K562 (cell line): ENCODE results near the gene TSTD1. TPM values are rescaled to one million over a fixed set of nuclear protein-coding genes. Genes with fewer than 3 reads are reported as not detected.

Experiments
- BMI1 ChIP-seq: fragments of 150-350 bp; IDR thresholded peaks from 2 replicates; pipeline ENCODE4 v1.6.1; 2014; ENCODE audit warnings: low read length
- MTF1 ChIP-seq: fragments of 250-450 bp; sonication (Bioruptor Pico); IDR thresholded peaks from 2 replicates; pipeline ENCODE4 v1.9.0; 2021; ENCODE audit warnings: moderate library complexity, mild to moderate bottlenecking, inconsistent platforms, borderline replicate concordance
- NFIC ChIP-seq: fragments of 450-650 bp; IDR thresholded peaks from 2 replicates; pipeline ENCODE4 v1.6.1; 2017; ENCODE audit warnings: mild to moderate bottlenecking, inconsistent platforms
- PTBP1 ChIP-seq: fragments of 200-400 bp; formaldehyde crosslinking; IDR thresholded peaks from 2 replicates; pipeline ENCODE4 v1.6.1; 2017; ENCODE audit warnings: low read depth, low read length
- SIN3A ChIP-seq, 2 experiments: fragments of 150-350 bp in 1 of 2; IDR thresholded peaks; 2 replicates each; pipeline ENCODE4 v1.6.1; 2011 to 2016; ENCODE audit warnings: borderline replicate concordance in 2 of 2, low read depth in 2 of 2, low read length in 2 of 2, mild to moderate bottlenecking in 2 of 2, moderate library complexity in 2 of 2; ENCODE audit not compliant: control insufficient read depth in 1 of 2
- ZNF165 ChIP-seq: fragments of 250-450 bp; sonication (Bioruptor Pico); IDR thresholded peaks from 2 replicates; pipeline ENCODE4 v1.4.0; 2020; ENCODE audit warnings: borderline replicate concordance
- ZNF24 ChIP-seq: fragments of 450-650 bp; IDR thresholded peaks from 2 replicates; pipeline ENCODE4 v1.6.1; 2016
- polyA plus RNA-seq, 8 experiments: library from polyadenylated mRNA; depleted of rRNA in 4 of 8; stranded (reverse) in 5 of 8; unstranded in 3 of 8; fragments of >200 nt; fragmentation: Nextera tagmentation in 2 of 8; fragmentation: Illumina TruSeq in 1 of 8; extraction: Ambion mirVana in 2 of 8; extraction: Trizol in 1 of 8; gene quantifications; 2 replicates each; pipeline versions ENCODE4 v1.2.1 to v1.2.3, GENCODE V29; 2011 to 2014; ENCODE audit warnings: inconsistent platforms in 1 of 8, missing spikeins in 1 of 8
- total RNA-seq, 7 experiments: library from RNA; depleted of rRNA in 6 of 7; stranded (reverse); fragments of >200 nt in 6 of 7; fragmentation: Illumina TruSeq in 2 of 7; extraction: Trizol in 2 of 7; gene quantifications; 2 replicates each; pipeline versions ENCODE4 v1.2.1 to v1.2.3, GENCODE V29; 2011 to 2021; ENCODE audit warnings: low replicate concordance in 1 of 7
- TF ChIP-seq, protein P1 (sequence below), 2 experiments: fragments of 450-650 bp in 1 of 2; IDR thresholded peaks; 2 replicates each; pipeline ENCODE4 v1.6.1; 2011 to 2017; ENCODE audit warnings: low read depth in 2 of 2, antibody characterized with exemption in 1 of 2, borderline replicate concordance in 1 of 2, low read length in 1 of 2, mild to moderate bottlenecking in 1 of 2, mixed read lengths in 1 of 2; ENCODE audit not compliant: control insufficient read depth in 1 of 2
- TF ChIP-seq, protein P2 (sequence below): fragments of 150-350 bp; IDR thresholded peaks from 2 replicates; pipeline ENCODE4 v1.6.1; 2014; ENCODE audit warnings: low read depth, mild to moderate bottlenecking, low read length, borderline replicate concordance
- TF ChIP-seq, protein P3 (sequence below): IDR thresholded peaks from 2 replicates; pipeline ENCODE4 v1.6.1; 2014; ENCODE audit warnings: antibody characterized with exemption
- TF ChIP-seq, protein P4 (sequence below): sonication (generic); formaldehyde crosslinking; IDR thresholded peaks from 2 replicates; pipeline ENCODE4 v1.8.0; 2023; ENCODE audit warnings: missing genetic modification reagents, mild to moderate bottlenecking, borderline replicate concordance
- TF ChIP-seq, protein P5 (sequence below): sonication (generic); formaldehyde crosslinking; IDR thresholded peaks from 2 replicates; pipeline ENCODE4 v1.9.0; 2022; ENCODE audit warnings: mild to moderate bottlenecking, missing genetic modification reagents

The TSTD1 gene
- total and polyA plus RNA-seq, 9 of the 15 experiments (the other 6 are each of a cell fraction or from before 2014, with no cell fraction given), result 0.23 to 0.53 TPM; not detected in 7

DNA sequence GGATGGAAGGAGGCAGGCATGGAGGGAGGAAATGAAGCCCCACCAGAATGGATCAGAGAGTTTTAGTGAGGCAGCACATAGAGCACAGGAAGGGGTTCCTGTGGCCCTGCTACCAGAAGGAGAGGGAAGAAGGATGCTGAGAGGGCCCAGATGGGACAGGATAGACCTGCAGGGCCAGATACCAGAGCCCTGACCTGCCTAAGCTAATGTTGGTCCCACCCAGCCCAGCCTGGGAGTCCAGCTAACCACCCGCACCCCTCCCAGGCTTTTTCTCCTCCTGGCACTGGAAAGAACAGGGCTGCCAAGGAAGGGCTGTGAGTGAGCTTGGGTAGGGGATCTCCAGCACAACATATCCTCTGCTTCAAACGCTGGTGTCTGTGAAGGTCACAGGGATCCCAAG lies 43.7 kb upstream of the TSTD1 start (continued):
- TF ChIP-seq NFIC (no peak), MTF1 (CRISPR knock-in tag) (no peak), ZNF165 (no peak), ZNF24 (no peak), BMI1 (no peak), SIN3A (IDR thresholded peaks at IDR 0.05; ENCODE audit: borderline replicate concordance in 2 of 2, control insufficient read depth in 1 of 2, low read depth in 2 of 2, low read length in 2 of 2) (no peak), PTBP1 (no peak)
- TF ChIP-seq, protein P1, sequence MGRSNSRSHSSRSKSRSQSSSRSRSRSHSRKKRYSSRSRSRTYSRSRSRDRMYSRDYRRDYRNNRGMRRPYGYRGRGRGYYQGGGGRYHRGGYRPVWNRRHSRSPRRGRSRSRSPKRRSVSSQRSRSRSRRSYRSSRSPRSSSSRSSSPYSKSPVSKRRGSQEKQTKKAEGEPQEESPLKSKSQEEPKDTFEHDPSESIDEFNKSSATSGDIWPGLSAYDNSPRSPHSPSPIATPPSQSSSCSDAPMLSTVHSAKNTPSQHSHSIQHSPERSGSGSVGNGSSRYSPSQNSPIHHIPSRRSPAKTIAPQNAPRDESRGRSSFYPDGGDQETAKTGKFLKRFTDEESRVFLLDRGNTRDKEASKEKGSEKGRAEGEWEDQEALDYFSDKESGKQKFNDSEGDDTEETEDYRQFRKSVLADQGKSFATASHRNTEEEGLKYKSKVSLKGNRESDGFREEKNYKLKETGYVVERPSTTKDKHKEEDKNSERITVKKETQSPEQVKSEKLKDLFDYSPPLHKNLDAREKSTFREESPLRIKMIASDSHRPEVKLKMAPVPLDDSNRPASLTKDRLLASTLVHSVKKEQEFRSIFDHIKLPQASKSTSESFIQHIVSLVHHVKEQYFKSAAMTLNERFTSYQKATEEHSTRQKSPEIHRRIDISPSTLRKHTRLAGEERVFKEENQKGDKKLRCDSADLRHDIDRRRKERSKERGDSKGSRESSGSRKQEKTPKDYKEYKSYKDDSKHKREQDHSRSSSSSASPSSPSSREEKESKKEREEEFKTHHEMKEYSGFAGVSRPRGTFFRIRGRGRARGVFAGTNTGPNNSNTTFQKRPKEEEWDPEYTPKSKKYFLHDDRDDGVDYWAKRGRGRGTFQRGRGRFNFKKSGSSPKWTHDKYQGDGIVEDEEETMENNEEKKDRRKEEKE (IDR thresholded peaks at IDR 0.05; ENCODE audit: borderline replicate concordance in 1 of 2, control insufficient read depth in 1 of 2, low read depth in 2 of 2, low read length in 1 of 2), result no peak
- TF ChIP-seq, protein P2, sequence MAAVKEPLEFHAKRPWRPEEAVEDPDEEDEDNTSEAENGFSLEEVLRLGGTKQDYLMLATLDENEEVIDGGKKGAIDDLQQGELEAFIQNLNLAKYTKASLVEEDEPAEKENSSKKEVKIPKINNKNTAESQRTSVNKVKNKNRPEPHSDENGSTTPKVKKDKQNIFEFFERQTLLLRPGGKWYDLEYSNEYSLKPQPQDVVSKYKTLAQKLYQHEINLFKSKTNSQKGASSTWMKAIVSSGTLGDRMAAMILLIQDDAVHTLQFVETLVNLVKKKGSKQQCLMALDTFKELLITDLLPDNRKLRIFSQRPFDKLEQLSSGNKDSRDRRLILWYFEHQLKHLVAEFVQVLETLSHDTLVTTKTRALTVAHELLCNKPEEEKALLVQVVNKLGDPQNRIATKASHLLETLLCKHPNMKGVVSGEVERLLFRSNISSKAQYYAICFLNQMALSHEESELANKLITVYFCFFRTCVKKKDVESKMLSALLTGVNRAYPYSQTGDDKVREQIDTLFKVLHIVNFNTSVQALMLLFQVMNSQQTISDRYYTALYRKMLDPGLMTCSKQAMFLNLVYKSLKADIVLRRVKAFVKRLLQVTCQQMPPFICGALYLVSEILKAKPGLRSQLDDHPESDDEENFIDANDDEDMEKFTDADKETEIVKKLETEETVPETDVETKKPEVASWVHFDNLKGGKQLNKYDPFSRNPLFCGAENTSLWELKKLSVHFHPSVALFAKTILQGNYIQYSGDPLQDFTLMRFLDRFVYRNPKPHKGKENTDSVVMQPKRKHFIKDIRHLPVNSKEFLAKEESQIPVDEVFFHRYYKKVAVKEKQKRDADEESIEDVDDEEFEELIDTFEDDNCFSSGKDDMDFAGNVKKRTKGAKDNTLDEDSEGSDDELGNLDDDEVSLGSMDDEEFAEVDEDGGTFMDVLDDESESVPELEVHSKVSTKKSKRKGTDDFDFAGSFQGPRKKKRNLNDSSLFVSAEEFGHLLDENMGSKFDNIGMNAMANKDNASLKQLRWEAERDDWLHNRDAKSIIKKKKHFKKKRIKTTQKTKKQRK, result no peak
- TF ChIP-seq, protein P3, sequence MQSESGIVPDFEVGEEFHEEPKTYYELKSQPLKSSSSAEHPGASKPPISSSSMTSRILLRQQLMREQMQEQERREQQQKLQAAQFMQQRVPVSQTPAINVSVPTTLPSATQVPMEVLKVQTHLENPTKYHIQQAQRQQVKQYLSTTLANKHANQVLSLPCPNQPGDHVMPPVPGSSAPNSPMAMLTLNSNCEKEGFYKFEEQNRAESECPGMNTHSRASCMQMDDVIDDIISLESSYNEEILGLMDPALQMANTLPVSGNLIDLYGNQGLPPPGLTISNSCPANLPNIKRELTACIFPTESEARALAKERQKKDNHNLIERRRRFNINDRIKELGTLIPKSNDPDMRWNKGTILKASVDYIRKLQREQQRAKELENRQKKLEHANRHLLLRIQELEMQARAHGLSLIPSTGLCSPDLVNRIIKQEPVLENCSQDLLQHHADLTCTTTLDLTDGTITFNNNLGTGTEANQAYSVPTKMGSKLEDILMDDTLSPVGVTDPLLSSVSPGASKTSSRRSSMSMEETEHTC, result no peak
- TF ChIP-seq, protein P4, sequence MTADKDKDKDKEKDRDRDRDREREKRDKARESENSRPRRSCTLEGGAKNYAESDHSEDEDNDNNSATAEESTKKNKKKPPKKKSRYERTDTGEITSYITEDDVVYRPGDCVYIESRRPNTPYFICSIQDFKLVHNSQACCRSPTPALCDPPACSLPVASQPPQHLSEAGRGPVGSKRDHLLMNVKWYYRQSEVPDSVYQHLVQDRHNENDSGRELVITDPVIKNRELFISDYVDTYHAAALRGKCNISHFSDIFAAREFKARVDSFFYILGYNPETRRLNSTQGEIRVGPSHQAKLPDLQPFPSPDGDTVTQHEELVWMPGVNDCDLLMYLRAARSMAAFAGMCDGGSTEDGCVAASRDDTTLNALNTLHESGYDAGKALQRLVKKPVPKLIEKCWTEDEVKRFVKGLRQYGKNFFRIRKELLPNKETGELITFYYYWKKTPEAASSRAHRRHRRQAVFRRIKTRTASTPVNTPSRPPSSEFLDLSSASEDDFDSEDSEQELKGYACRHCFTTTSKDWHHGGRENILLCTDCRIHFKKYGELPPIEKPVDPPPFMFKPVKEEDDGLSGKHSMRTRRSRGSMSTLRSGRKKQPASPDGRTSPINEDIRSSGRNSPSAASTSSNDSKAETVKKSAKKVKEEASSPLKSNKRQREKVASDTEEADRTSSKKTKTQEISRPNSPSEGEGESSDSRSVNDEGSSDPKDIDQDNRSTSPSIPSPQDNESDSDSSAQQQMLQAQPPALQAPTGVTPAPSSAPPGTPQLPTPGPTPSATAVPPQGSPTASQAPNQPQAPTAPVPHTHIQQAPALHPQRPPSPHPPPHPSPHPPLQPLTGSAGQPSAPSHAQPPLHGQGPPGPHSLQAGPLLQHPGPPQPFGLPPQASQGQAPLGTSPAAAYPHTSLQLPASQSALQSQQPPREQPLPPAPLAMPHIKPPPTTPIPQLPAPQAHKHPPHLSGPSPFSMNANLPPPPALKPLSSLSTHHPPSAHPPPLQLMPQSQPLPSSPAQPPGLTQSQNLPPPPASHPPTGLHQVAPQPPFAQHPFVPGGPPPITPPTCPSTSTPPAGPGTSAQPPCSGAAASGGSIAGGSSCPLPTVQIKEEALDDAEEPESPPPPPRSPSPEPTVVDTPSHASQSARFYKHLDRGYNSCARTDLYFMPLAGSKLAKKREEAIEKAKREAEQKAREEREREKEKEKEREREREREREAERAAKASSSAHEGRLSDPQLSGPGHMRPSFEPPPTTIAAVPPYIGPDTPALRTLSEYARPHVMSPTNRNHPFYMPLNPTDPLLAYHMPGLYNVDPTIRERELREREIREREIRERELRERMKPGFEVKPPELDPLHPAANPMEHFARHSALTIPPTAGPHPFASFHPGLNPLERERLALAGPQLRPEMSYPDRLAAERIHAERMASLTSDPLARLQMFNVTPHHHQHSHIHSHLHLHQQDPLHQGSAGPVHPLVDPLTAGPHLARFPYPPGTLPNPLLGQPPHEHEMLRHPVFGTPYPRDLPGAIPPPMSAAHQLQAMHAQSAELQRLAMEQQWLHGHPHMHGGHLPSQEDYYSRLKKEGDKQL (CRISPR knock-in tag), result no peak
- TF ChIP-seq, protein P5, sequence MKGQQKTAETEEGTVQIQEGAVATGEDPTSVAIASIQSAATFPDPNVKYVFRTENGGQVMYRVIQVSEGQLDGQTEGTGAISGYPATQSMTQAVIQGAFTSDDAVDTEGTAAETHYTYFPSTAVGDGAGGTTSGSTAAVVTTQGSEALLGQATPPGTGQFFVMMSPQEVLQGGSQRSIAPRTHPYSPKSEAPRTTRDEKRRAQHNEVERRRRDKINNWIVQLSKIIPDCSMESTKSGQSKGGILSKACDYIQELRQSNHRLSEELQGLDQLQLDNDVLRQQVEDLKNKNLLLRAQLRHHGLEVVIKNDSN (CRISPR knock-in tag), result no peak
